SK-N-SH treated with all-trans-retinoic acid at 6 μM for 48 hours (cell line): ENCODE results near the gene SMDT1.

Experiments used
- ATAC-seq: fragments of 200-7000 bp; cut with Tn5 transposase; 3 replicates; pipeline ENCODE4 v1.9.1; 2020; ENCODE audit warnings: mild to moderate bottlenecking, moderate library complexity
- ARNTL ChIP-seq: fragments of 450-650 bp; formaldehyde crosslinking; IDR thresholded peaks from 2 replicates; pipeline ENCODE4 v1.5.0; 2020; ENCODE audit warnings: low read depth, mild to moderate bottlenecking, moderate library complexity, borderline replicate concordance
- BACH2 ChIP-seq: fragments of 250-450 bp; sonication (Bioruptor Pico); IDR thresholded peaks from 2 replicates; pipeline ENCODE4 v1.9.0; 2021; ENCODE audit warnings: mild to moderate bottlenecking, borderline replicate concordance
- CSDC2 ChIP-seq: fragments of 250-450 bp; sonication (Bioruptor Pico); IDR thresholded peaks from 2 replicates; pipeline ENCODE4 v1.5.0; 2020; ENCODE audit warnings: mild to moderate bottlenecking, moderate library complexity
- ESRRG ChIP-seq: fragments of 250-450 bp; sonication (Bioruptor Pico); IDR thresholded peaks from 2 replicates; pipeline ENCODE4 v1.6.1; 2021; ENCODE audit warnings: mild to moderate bottlenecking
- ISL1 ChIP-seq: fragments of 250-450 bp; sonication (Bioruptor Pico); IDR thresholded peaks from 2 replicates; pipeline ENCODE4 v2.1.2; 2022; ENCODE audit warnings: mild to moderate bottlenecking, moderate library complexity
- OSR1 ChIP-seq: fragments of 250-450 bp; sonication (Bioruptor Pico); IDR thresholded peaks from 2 replicates; pipeline ENCODE4 v1.8.0; 2022; ENCODE audit warnings: moderate library complexity, mild to moderate bottlenecking, inconsistent platforms
- POU6F1 ChIP-seq: fragments of 250-450 bp; sonication (Bioruptor Pico); IDR thresholded peaks from 2 replicates; pipeline ENCODE4 v1.8.0; 2021; ENCODE audit warnings: low read depth, mild to moderate bottlenecking, moderate library complexity, borderline replicate concordance
- PPARA ChIP-seq: fragments of 250-450 bp; sonication (Bioruptor Pico); IDR thresholded peaks from 2 replicates; pipeline ENCODE4 v1.5.0; 2020; ENCODE audit warnings: mild to moderate bottlenecking, borderline replicate concordance
- RARB ChIP-seq: fragments of 250-450 bp; sonication (Bioruptor Pico); IDR thresholded peaks from 2 replicates; pipeline ENCODE4 v1.8.0; 2021; ENCODE audit warnings: mild to moderate bottlenecking, moderate library complexity
- SNAI2 ChIP-seq: fragments of 250-450 bp; sonication (Bioruptor Pico); IDR thresholded peaks from 2 replicates; pipeline ENCODE4 v1.5.0; 2020; ENCODE audit warnings: mild to moderate bottlenecking, moderate library complexity
- TCF4 ChIP-seq: fragments of 250-450 bp; sonication (Bioruptor Pico); IDR thresholded peaks from 2 replicates; pipeline ENCODE4 v1.8.0; 2021; ENCODE audit warnings: mild to moderate bottlenecking, moderate library complexity, borderline replicate concordance
- TOX ChIP-seq: fragments of 250-450 bp; sonication (Bioruptor Pico); IDR thresholded peaks from 2 replicates; pipeline ENCODE4 v1.8.0; 2021; ENCODE audit warnings: mild to moderate bottlenecking, moderate library complexity, borderline replicate concordance
- TSHZ2 ChIP-seq: fragments of 250-450 bp; sonication (Bioruptor Pico); IDR thresholded peaks from 2 replicates; pipeline ENCODE4 v1.5.0; 2020; ENCODE audit warnings: mild to moderate bottlenecking, moderate library complexity
- ZC3H10 ChIP-seq: fragments of 250-450 bp; sonication (Bioruptor Pico); IDR thresholded peaks from 2 replicates; pipeline ENCODE4 v1.5.1; 2021; ENCODE audit warnings: mild to moderate bottlenecking, moderate library complexity
- ZFP3 ChIP-seq: fragments of 250-450 bp; sonication (Bioruptor Pico); IDR thresholded peaks from 2 replicates; pipeline ENCODE4 v1.5.0; 2020; ENCODE audit warnings: mild to moderate bottlenecking, moderate library complexity
- ZFP30 ChIP-seq: fragments of 450-650 bp; formaldehyde crosslinking; IDR thresholded peaks from 2 replicates; pipeline ENCODE4 v1.5.0; 2022; ENCODE audit warnings: mild to moderate bottlenecking, moderate library complexity
- ZNF565 ChIP-seq: fragments of 450-650 bp; formaldehyde crosslinking; conservative IDR thresholded peaks from 2 replicates; pipeline ENCODE4 v1.5.0; 2020; ENCODE audit warnings: low read depth, mild to moderate bottlenecking, moderate library complexity
- ZNF70 ChIP-seq: fragments of 450-650 bp; formaldehyde crosslinking; IDR thresholded peaks from 2 replicates; pipeline ENCODE4 v1.5.0; 2020; ENCODE audit warnings: mild to moderate bottlenecking, moderate library complexity
- ZNF8 ChIP-seq: fragments of 450-650 bp; formaldehyde crosslinking; IDR thresholded peaks from 2 replicates; pipeline ENCODE4 v1.5.0; 2020; ENCODE audit warnings: mild to moderate bottlenecking, moderate library complexity
- TF ChIP-seq, protein P1 (sequence below): fragments of 250-450 bp; sonication (Bioruptor Pico); IDR thresholded peaks from 2 replicates; pipeline ENCODE4 v1.5.1; 2020; ENCODE audit warnings: low read depth, mild to moderate bottlenecking, moderate library complexity
- TF ChIP-seq, protein P2 (sequence below): fragments of 250-450 bp; sonication (Bioruptor Pico); IDR thresholded peaks from 2 replicates; pipeline ENCODE4 v1.5.1; 2021; ENCODE audit warnings: mild to moderate bottlenecking, moderate library complexity

The SMDT1 gene, protein sequence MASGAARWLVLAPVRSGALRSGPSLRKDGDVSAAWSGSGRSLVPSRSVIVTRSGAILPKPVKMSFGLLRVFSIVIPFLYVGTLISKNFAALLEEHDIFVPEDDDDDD

DNA sequence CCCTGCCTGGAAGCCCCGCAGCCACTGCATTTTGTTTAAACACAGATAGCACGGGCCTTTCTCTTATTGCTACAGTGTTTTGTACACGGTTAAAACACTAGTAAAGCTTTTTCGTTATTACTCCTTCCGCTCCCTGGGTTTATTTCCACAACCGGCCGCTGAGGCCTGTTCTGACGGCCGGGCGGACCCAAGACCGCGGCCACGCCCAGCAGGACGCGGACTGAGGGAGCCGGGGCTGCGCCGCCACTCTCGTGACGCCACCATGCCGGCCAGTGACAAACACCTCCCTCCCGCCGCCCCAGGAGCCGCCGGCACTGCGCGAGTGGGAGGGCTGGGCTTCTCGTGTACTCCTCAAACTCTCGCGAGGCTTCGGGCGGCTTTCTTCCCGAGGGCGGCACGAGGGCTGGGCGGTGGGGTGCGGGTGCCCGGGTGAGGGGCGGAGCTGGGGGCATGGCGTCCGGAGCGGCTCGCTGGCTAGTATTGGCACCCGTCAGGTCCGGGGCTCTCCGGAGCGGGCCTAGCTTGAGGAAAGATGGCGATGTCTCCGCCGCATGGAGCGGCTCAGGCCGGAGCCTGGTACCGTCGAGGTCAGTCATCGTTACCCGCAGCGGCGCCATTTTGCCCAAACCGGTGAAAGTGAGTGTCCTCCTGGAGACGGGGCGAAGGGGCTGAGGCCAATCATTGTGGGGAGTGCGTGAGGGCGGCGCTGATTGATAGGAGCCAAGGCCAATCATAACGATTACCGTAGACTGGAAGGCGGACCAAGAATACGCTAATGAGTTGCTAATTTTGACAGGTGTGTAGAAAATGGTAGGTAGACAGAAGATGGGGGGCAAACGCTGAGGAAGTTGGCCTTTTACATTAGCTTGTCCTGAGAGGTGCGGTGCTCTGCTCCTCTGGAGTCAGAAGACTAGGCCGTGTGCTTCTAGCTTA is at the start of gene SMDT1:
Gene SMDT1 (plus strand): TSS at position 382 of the 933 bp plus-strand sequence. CDS start 69 bp downstream, at position 451.
- ATAC-seq: peak; percentile 95
- peak; percentile 81; the same call in 1 of the 2 replicates for TF ChIP-seq CSDC2 (CRISPR knock-in tag)
- no peak for TF ChIP-seq ISL1 (CRISPR knock-in tag)

- ATAC-seq: no peak
- no peak for TF ChIP-seq SNAI2
- TF ChIP-seq TSHZ2 (CRISPR knock-in tag): no peak
- TF ChIP-seq ARNTL (CRISPR knock-in tag): no peak
- no peak for TF ChIP-seq ZNF565 (CRISPR knock-in tag)
- no peak for TF ChIP-seq TOX (CRISPR knock-in tag)
- TF ChIP-seq, protein P1, sequence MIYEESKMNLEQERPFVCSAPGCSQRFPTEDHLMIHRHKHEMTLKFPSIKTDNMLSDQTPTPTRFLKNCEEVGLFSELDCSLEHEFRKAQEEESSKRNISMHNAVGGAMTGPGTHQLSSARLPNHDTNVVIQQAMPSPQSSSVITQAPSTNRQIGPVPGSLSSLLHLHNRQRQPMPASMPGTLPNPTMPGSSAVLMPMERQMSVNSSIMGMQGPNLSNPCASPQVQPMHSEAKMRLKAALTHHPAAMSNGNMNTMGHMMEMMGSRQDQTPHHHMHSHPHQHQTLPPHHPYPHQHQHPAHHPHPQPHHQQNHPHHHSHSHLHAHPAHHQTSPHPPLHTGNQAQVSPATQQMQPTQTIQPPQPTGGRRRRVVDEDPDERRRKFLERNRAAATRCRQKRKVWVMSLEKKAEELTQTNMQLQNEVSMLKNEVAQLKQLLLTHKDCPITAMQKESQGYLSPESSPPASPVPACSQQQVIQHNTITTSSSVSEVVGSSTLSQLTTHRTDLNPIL (CRISPR knock-in tag): no peak
- TF ChIP-seq ZFP30: no peak
- no peak for TF ChIP-seq ESRRG (CRISPR knock-in tag)
- TF ChIP-seq OSR1 (CRISPR knock-in tag): no peak
- TF ChIP-seq ZC3H10: no peak
- no peak for TF ChIP-seq ZNF70
- TF ChIP-seq ZNF8 (CRISPR knock-in tag): no peak
- no peak for TF ChIP-seq PPARA (CRISPR knock-in tag)
- no peak for TF ChIP-seq BACH2 (CRISPR knock-in tag)
Observed at GRCh38 chr22:42033263-42034181, 46.0 kb upstream of the SMDT1 start.

DNA sequence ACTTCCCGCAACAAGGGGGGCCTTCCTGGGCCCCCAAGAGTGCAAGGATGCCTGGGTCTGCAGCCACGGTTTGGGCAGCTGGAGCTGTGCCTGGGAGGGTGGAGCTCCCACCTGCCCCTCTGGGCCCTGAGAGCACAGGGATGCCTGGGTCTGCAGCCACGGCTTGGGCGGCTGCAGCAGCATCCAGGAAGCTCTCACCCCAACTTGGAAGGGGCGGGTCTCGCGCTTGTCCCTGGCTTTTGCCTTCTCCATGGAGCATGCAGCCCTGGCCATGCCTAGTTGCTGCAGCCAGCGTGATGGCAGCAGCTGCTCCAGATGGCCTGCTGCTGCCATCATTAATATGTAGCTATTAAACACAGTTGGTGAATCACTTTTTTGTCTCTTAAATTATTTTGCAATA is 44.2 kb upstream of the SMDT1 start:
- no peak for ATAC-seq
- TF ChIP-seq, protein P2, sequence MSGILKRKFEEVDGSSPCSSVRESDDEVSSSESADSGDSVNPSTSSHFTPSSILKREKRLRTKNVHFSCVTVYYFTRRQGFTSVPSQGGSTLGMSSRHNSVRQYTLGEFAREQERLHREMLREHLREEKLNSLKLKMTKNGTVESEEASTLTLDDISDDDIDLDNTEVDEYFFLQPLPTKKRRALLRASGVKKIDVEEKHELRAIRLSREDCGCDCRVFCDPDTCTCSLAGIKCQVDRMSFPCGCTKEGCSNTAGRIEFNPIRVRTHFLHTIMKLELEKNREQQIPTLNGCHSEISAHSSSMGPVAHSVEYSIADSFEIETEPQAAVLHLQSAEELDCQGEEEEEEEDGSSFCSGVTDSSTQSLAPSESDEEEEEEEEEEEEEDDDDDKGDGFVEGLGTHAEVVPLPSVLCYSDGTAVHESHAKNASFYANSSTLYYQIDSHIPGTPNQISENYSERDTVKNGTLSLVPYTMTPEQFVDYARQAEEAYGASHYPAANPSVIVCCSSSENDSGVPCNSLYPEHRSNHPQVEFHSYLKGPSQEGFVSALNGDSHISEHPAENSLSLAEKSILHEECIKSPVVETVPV (CRISPR knock-in tag): no peak

GRCh38 chr22:42039271-42039670 is 40.2 kb upstream of the SMDT1 start:
- TF ChIP-seq BACH2 (CRISPR knock-in tag) (no peak), ZFP30 (no peak), POU6F1 (no peak), ARNTL (CRISPR knock-in tag) (no peak), ZNF70 (no peak), SNAI2 (no peak), ZNF565 (CRISPR knock-in tag) (no peak), RARB (CRISPR knock-in tag) (no peak), TCF4 (no peak), PPARA (CRISPR knock-in tag) (no peak), ZNF8 (CRISPR knock-in tag) (no peak), TOX (CRISPR knock-in tag) (no peak), CSDC2 (CRISPR knock-in tag) (no peak), ZC3H10 (no peak), ESRRG (CRISPR knock-in tag) (no peak), ZFP3 (CRISPR knock-in tag) (no peak), ISL1 (CRISPR knock-in tag) (no peak)
- TF ChIP-seq, protein P1 (CRISPR knock-in tag): no peak
- ATAC-seq: no peak
